Heart left ventricle (tissue), 13 donors: ENCODE data around the gene EVPL.

Experiments used
- POLR2A ChIP-seq, 2 donors: fragments of 450-650 bp; IDR thresholded peaks; one replicate each; pipeline ENCODE4 v1.6.1; 2017; ENCODE audit warnings: antibody characterized with exemption in 2 of 2, mild to moderate bottlenecking in 2 of 2, moderate library complexity in 2 of 2
- TF ChIP-seq, protein P1 (sequence below), 12 donors: fragments of 200-600 bp; sonication (generic) in 4 of 12; IDR thresholded peaks; one replicate each; pipeline versions ENCODE4 v1.5.0 to v1.8.0; 2018 to 2022; ENCODE audit warnings: antibody characterized with exemption in 12 of 12, mild to moderate bottlenecking in 5 of 12
- donor health status: ischemic (EF 13 %, LVEDD 7.1; RV severe dilation, severe dysfunction).
- donor health status: DM: no; HTN: yes; CAD: no.
- donor health status: DM: no; HTN: no; CAD: no.
- donor health status: ischemic (EF 25% LVEDD 6.9; RV normal size, moderate dysfunction).
- donor health status: ischemic (EF 25% LVEDD 5.7; RV mildly dilated, moderate dysfunction).
- donor health status: ischemic (EF 35%, LVEDD 5.7; RV mildly dilated, moderate dysfunction).
- donor health status: nonischemic (EF 11% LVEDD 7.7; RV severe dilation, severe dysfunction).
- donor health status: DM: yes; HTN: yes; CAD: no.
- donor health status: PGD.
- donor health status: ischemic (EF 29% LVEDD 5.4; RV normal size, mild dysfunction).
- donor health status: nonischemic (EF 23%, LVEDD 6.1; RV moderate dilation, normal function).

DNA sequence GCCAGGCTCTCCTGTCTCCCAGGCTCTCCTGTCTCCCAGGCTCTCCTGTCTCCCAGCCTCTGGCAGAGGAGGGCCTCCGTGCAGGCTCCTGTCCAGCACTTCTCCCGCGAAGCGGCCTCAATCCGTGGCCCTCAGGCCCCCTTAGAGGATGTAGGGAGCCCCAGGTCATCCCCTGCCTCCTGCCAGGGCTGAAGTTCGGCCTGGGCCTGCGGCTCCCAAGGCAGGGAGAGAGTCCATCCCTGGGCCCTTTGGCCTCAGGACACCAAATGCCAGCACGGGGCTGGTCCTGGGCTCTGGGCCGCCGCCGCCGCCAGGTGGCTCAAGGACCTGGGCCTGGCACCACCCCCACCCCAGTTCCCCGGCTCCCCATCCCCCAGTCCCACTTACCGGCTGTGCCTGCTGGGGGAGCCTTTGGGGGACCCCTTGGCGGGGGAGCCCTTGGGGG is 370 bp downstream of the EVPL start:
- TF ChIP-seq POLR2A (IDR thresholded peaks at IDR 0.05) = no peak
- TF ChIP-seq, protein P1, sequence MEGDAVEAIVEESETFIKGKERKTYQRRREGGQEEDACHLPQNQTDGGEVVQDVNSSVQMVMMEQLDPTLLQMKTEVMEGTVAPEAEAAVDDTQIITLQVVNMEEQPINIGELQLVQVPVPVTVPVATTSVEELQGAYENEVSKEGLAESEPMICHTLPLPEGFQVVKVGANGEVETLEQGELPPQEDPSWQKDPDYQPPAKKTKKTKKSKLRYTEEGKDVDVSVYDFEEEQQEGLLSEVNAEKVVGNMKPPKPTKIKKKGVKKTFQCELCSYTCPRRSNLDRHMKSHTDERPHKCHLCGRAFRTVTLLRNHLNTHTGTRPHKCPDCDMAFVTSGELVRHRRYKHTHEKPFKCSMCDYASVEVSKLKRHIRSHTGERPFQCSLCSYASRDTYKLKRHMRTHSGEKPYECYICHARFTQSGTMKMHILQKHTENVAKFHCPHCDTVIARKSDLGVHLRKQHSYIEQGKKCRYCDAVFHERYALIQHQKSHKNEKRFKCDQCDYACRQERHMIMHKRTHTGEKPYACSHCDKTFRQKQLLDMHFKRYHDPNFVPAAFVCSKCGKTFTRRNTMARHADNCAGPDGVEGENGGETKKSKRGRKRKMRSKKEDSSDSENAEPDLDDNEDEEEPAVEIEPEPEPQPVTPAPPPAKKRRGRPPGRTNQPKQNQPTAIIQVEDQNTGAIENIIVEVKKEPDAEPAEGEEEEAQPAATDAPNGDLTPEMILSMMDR (IDR thresholded peaks at IDR 0.05) = no peak
